Measurements from ENCODE around the gene GSTO2.

GSTO2 gene

GRCh38 chr10:104308439-104308903 is 39.5 kb downstream of the GSTO2 start:
- no peak for DNase-seq (ENCODE audit: low spot score)

DNA sequence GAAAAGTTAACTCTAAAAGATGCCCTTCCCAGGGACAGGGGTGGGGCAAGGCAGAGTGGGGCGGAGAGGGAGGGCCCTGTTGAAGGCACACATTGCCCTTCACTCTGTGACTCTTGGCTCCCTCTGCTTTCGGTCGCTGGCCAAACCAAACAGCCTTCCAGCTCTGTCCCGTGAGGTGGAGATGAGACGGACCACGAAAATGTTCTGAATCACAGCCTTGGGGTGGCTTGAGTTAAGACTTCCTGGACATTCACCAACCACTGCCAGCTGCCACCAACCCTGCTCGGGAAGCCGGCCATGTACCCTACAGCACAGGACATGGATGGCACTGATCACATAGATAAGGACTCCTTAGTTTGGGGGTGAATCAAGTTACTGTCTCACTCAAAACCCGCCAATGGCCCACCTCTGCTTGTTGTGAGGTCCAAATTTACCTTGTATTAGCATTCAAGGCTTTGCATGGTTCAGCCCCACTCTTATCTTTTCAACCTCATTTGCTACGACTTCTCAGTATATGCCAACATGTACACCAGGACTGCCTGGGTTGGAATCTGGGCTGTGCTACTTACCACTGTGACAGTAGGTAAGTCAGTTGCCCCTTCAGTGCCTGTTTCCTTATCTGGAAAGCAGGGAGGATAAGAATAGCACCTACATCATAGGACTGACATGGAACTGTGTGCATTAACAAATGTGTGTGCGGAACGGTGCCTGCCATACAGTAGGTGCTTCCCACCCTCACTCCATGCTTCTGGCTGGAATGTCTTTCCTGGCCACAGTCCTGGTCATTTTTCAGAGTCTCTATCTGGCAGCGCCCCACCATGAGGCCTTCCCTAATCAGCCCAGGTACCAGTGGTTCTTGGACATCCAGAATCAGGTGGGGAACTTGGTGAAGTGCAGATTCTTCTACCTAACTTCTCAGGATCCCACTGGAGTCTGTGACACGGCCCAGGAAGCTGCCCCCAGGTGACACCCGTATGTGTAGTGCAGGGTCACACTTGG is 41.3 kb downstream of the GSTO2 start:
- peak; percentile 93 for DNase-seq (ENCODE audit: low spot score)

DNA sequence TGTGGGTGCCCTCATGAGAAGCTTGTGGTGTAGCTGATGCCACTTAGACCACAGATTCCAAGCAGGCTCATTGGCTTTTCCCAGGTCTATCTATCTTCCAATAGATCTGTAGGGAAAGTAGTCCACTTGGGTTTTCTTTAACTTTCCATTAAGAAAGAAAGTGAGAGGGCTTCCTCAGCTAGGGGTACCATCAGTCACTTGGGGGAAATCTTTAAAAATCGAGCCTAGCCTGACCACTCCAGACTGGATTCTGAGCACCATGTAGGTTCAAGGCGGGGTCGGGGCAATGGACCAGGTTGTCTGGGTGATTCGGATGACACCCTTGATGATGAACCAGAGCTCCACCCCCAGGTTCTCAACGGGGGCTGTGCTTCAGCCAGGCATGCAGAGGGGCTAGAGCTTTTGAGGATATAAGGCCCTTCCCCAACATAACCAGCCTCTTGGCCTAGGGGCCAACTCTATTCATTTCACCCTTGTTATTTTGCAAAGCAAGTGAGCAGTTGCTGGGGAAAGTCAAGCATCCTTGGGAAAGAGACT is 42.3 kb downstream of the GSTO2 start:
- DNase-seq (ENCODE audit: low spot score) = no peak

DNA sequence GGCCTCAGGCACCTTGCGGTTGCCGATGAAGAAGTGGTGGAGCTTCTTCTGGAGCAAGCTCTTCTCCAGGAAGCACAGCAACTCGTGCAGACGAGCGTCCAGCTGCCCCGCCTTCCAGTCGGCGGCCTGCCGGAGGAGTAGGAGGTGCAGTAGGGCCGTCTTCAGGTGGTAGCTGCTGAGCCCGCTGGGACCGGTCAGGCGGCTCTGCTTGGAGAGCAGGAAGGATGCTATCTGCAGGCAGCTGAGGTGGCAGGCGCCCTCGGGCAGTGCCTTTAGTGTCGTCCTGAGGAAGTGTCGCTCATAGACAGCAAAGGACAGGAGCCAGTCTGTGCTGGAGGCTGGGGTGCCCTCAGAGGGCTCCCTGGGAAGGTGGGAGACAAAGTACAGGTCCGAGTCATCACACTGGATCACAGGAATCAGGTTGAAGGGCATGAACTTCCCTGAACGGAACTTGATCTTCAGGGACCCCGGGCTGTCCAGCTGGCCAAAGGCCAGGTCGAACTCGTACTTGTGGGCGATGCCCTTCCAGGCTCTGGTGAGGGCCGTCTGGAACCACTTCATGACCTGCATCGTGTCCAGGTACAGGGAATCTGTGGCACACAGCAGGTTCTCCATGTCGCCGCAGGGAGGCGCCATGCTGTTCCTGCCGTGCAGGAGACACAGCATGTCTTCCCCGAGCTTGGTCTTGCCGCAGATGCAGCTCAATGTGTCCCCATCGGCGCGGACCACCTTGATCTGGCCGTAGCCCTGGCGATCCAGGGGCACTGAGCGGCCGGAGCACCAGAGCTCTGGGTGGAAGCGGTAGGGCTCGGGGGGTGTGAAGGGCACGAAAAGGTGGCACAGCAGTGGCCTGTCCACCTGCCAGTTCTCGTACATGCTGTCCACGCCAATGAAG is 45.9 kb downstream of the GSTO2 start:
- DNase-seq (ENCODE audit: low spot score) = no peak

- no peak for DNase-seq (ENCODE audit: low spot score)
Observed at GRCh38 chr10:104315486-104315921, 46.5 kb downstream of the GSTO2 start.

DNA sequence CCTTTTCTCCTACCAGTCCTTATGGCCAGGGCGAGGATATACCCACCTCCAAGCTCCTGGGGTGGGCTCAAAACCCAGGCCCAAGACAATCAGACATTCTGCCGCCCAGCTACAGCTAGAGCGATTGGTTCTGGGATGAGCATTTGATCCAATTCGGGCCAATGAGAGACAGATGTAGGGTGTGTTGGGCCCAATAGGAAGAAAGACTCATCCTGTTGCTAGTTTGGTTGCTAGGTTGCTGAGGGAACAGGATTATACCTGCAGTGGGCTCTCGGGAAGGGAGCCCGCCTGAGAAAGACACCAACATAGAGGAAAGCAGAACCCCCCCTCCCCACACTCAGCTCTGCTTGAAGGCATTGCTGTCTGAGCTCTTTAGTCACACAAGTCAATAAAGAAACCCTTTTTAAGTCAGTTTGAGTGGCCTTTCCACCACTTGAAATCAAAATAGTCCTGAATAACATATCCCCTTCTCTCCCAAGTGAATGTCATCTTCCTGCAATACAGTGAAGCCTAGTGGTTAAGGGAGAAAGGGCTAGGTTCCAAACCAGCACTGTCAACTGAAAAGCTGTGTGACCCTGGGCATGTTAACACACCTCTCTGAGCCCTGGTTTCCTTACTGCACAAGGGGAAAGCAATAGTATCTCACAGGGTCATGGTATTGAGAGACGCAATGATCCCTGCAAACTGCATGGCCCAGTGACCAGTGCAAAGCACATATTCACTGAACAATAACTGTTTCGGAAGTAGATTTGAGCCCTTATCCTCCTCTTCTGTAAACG is 47.5 kb downstream of the GSTO2 start:
- no peak for DNase-seq (ENCODE audit: low spot score)

GRCh38 chr10:104317269-104317710 is 48.3 kb downstream of the GSTO2 start:
- peak; percentile 68 for DNase-seq (ENCODE audit: low spot score)

DNA sequence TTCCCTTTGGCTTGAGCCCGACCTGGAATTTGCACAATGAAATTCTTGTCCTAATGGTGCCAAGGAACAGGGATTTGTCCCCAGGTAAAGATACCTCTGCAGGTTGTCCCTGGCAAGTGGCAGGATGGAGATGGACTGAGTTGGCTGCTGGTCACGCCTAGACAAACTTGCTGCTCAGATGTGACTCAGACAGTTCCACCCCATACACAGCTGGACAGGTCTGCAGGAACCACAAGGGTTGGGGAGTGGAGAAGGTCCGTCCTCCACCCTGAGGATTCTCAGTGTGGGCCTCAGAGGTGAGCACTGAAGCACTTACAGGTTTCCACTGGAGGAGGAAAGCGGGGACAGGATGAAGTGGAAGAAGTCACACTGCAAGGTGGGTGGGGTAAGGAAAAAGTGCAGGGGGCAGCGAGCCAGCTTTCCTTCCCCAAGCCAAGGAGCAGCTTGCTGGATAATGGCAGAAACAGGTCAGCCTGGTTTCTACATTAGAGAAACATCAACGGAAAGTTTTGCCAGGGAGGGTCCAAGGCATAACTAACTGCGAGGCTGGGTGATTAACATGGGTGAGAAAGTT is 48.8 kb downstream of the GSTO2 start:
- DNase-seq (ENCODE audit: low spot score) = no peak

DNA sequence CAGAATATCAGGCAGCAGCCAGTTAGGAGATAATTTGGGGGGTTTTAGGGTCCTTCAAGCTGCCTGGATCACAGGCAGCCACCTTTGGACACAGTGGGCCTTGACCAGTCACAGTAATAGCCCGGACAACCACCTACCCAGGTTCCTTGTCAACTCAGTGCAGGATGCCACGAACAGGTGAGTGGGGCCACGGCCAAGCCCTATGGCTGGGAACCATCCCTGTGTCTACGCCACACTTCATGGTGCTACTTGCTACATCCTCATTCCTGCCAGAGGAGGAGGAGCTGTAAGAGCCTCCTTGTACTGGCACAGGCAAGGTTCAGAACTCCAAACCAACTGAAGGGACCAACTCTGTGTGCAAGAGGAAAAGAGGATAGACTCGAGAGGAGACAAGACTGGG is 49.3 kb downstream of the GSTO2 start:
- no peak for DNase-seq (ENCODE audit: low spot score)

GRCh38 chr10:104318810-104319741 is 50.1 kb downstream of the GSTO2 start:
- DNase-seq (ENCODE audit: low spot score) = no peak

- DNase-seq (ENCODE audit: low spot score) = no peak
Observed at GRCh38 chr10:104321226-104321625, 52.2 kb downstream of the GSTO2 start.

- DNase-seq (ENCODE audit: low spot score) = no peak
Observed at GRCh38 chr10:104321725-104322415, 52.9 kb downstream of the GSTO2 start.

- no peak for DNase-seq (ENCODE audit: low spot score)
Observed at GRCh38 chr10:104322416-104322782, 53.4 kb downstream of the GSTO2 start.

GRCh38 chr10:104323085-104323484 is 54.1 kb downstream of the GSTO2 start:
- DNase-seq (ENCODE audit: low spot score) = no peak

- no peak for DNase-seq (ENCODE audit: low spot score)
Observed at GRCh38 chr10:104323760-104324201, 54.8 kb downstream of the GSTO2 start.

DNA sequence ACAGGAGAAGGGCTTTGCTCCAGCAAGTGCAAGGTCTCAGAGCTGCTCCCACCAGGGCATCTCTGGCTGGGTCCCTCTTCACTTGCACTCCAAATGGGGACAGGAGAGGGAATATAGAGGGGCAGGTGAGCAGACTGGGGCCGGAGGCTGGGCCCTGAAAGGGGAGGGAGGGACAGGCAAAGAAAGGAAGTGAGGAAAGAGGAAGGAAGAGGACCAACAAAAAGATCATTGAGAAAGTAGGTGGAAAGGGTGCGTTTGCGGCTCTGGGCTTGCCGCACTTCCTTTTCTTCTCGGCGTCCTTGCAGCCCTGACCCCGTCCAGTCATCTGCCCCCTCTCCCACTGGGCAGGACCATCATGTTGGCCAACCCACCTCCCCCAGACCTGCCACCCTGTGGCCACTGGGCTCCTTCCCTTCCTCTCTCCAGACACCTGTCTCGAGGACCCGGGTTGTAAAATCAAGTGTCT is 55.3 kb downstream of the GSTO2 start:
- no peak for DNase-seq (ENCODE audit: low spot score)

GRCh38 chr10:104324931-104325330 is 55.9 kb downstream of the GSTO2 start:
- DNase-seq (ENCODE audit: low spot score) = no peak

- no peak for DNase-seq (ENCODE audit: low spot score)
Observed at GRCh38 chr10:104325436-104326435, 56.8 kb downstream of the GSTO2 start.
